Mucosa of descending colon (tissue), 3 donors: ENCODE measurements around the gene ASB16. TPM values are rescaled to one million over a fixed set of nuclear protein-coding genes. Genes with fewer than 3 reads are reported as not detected.
A peak's percentile ranks its signal among the peaks of the same experiment; 100 is the strongest.

Experiments used
- ATAC-seq: fragments of 200-7000 bp; cut with Tn5 transposase; one replicate; pipeline ENCODE4 v1.9.1; 2020; ENCODE audit warnings: mild to moderate bottlenecking, moderate library complexity
- DNase-seq, 3 donors: peaks; one replicate each; pipeline ENCODE4 v3.0.0-alpha.2; 2020
- H3K36me3 ChIP-seq: fragments of 200-600 bp; one replicate; pipeline ENCODE4 v1.8.0; 2021; ENCODE audit warnings: low read depth, mild to moderate bottlenecking
- H3K4me1 ChIP-seq: fragments of 200-600 bp; one replicate; pipeline ENCODE4 v1.8.0; 2021; ENCODE audit warnings: low read depth, mild to moderate bottlenecking
- H3K4me3 ChIP-seq: fragments of 200-600 bp; one replicate; pipeline ENCODE4 v1.8.0; 2021; ENCODE audit warnings: mild to moderate bottlenecking
- H3K9me3 ChIP-seq: fragments of 200-600 bp; one replicate; pipeline ENCODE4 v1.8.0; 2021; ENCODE audit warnings: mild to moderate bottlenecking
- CTCF ChIP-seq: fragments of 200-600 bp; IDR thresholded peaks from one replicate; pipeline ENCODE4 v1.8.0; 2022; ENCODE audit warnings: antibody characterized with exemption, mild to moderate bottlenecking
- intact Hi-C, 2 donors: fragments of 100-400 bp; cut with DNase I in 1 of 2; cut with micrococcal nuclease in 1 of 2; formaldehyde crosslinking; loops; one replicate each; pipeline versions ENCODE4 v1.11.0 to v1.11.1; 2022; cut with DNase I, micrococcal nuclease
- microRNA-seq: library from miRNA; unstranded; fragments of <30 nt; microRNA quantifications from one replicate; pipeline ENCODE4, GENCODE V29; 2019
- total RNA-seq, 3 donors: library from RNA; stranded (reverse); fragmentation: NEBNext Ultra II Directional in 2 of 3; extraction: Animal tissue kit (Norgen Biotek cat#: 25700) in 2 of 3; gene quantifications; one replicate each; pipeline versions ENCODE4 v1.2.1 to v1.2.4, GENCODE V29; 2021 to 2023
- donor health status: DM: no; HTN: no; CAD: no; lungs with moderate emphysema.
- donor health status: DM: no; HTN: no; CAD: no.
- donor health status: DM: no; HTN: yes; CAD: no.

The ASB16 gene
- total RNA-seq, 3 donors from 2014 or later: 0.29 to 1.7 TPM; not detected in 1

DNA sequence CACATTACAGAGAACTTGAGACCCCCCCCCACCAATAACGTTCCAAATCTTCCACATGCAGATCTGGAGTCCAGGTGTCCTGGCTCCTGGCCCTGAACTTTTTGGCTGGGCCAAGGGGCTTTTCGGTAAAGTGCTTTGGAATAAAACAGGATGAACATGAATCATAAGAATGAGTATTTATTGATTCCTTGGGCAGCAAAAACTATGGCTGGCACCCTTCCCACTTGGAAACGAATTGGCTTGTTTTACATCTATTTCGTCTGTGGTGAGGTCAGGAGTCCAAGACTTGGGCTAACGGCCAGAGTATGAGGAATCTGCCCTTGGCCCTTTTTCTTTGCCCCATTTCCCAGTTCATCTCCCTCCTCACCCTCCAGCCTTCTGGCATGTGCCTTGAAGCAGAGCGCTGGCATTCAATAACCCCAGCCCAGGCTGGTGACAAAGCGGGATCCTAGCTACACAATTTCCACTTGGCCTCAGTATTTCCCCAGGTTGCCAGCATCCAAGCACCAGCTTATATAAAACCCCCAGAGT is 53.1 kb downstream of the ASB16 start:
- no peak for TF ChIP-seq CTCF
- intact Hi-C loops: no loop called here
- ATAC-seq: no peak
- Histone ChIP-seq H3K4me3 (no peak overlapping the region), H3K9me3 (no peaks in the 10 kb centered on the region), H3K4me1 (peaks cover 17% of the 10 kb centered on the region), H3K36me3 (no peaks in the 10 kb centered on the region)
- peak in 1 of 3 donors; percentile 57 for DNase-seq

Small RNA genes within 50 kb of the gene (microRNA-seq; reads per million reads assigned to microRNA genes)
- not detected for gene MIR6782

Other genes starting within 250 kb of the ASB16 start
- 1 to 10 TPM in 1 of 3 donors, not detected in 2; 1.5 TPM for gene PPY, start 228.2 kb upstream of the ASB16 start, total RNA-seq
- gene PYY, start 216.8 kb upstream of the ASB16 start, total RNA-seq: 100 to 1,000 TPM in 1 of 3 donors, 10 to 100 TPM in 2; 22.0 to 141 (median 55.4) TPM
- 10 to 100 TPM in 1 of 3 donors, 1 to 10 TPM in 2; 6.1 to 21.4 (median 7.0) TPM for gene NAGS, start 166.1 kb upstream of the ASB16 start, total RNA-seq
- gene TMEM101, start 155.7 kb upstream of the ASB16 start, total RNA-seq: 10 to 100 TPM; 23.0 to 27.7 (median 23.8) TPM
- 10 to 100 TPM; 45.1 to 63.5 (median 48.2) TPM for gene LSM12, start 104.0 kb upstream of the ASB16 start, total RNA-seq
- gene G6PC3, start 100.0 kb upstream of the ASB16 start, total RNA-seq: 10 to 100 TPM; 29.5 to 48.1 (median 30.0) TPM
- 10 to 100 TPM; 18.9 to 48.3 (median 32.4) TPM for gene HDAC5, start 47.1 kb upstream of the ASB16 start, total RNA-seq
- gene HROB, start 28.8 kb upstream of the ASB16 start, total RNA-seq: 1 to 10 TPM; 1.5 to 3.0 (median 1.8) TPM
- gene TMUB2, start 16.3 kb downstream of the ASB16 start, total RNA-seq: 10 to 100 TPM; 47.2 to 58.6 (median 49.1) TPM
- 10 to 100 TPM; 86.8 to 96.4 (median 89.0) TPM for gene ATXN7L3, start 29.2 kb downstream of the ASB16 start, total RNA-seq
- gene UBTF, start 49.0 kb downstream of the ASB16 start, total RNA-seq: 10 to 100 TPM; 68.6 to 88.4 (median 73.4) TPM
- gene SLC4A1, start 97.4 kb downstream of the ASB16 start, total RNA-seq: not detected
- 1 to 10 TPM in 2 of 3 donors, under 1 TPM in 1; 0.34 to 3.7 (median 1.4) TPM for gene RUNDC3A, start 137.9 kb downstream of the ASB16 start, total RNA-seq
- 100 to 1,000 TPM in 2 of 3 donors, 10 to 100 TPM in 1; 91.8 to 142 (median 133) TPM for gene SLC25A39, start 154.1 kb downstream of the ASB16 start, total RNA-seq
- 100 to 1,000 TPM; 282 to 500 (median 411) TPM for gene GRN, start 174.6 kb downstream of the ASB16 start, total RNA-seq
- 1 to 10 TPM in 1 of 3 donors, under 1 TPM in 2; 0.12 to 1.3 (median 0.31) TPM for gene FAM171A2, start 193.1 kb downstream of the ASB16 start, total RNA-seq
- gene ITGA2B, start 218.9 kb downstream of the ASB16 start, total RNA-seq: under 1 TPM; 0.26 to 0.79 (median 0.41) TPM